ENCODE results near the gene C3orf20.

The C3orf20 gene

DNA sequence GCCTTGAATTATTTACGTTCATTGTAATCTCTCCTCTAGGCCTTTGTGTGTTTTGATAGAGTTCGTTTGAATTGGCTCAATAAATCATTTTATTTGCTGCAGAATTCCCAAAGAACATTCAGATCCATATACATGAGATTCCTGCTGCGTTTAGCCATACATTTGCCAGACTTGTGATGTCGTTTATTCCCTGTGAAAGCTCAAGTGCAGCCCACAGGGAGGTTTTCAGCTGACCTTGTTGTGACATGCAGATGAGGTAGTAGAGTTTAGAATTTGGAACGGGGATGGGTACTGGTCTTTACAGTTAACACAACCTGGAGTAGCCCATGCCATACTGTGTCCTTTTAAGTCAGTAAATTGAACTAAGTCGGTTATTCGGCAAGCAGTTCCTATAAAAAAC is at the start of gene C3orf20:
TSS of gene C3orf20 (plus strand) at position 301 of the 400 bp plus-strand sequence. CDS start 7,573 bp downstream, outside the sequence.
- DNase-seq, result no peak

DNA sequence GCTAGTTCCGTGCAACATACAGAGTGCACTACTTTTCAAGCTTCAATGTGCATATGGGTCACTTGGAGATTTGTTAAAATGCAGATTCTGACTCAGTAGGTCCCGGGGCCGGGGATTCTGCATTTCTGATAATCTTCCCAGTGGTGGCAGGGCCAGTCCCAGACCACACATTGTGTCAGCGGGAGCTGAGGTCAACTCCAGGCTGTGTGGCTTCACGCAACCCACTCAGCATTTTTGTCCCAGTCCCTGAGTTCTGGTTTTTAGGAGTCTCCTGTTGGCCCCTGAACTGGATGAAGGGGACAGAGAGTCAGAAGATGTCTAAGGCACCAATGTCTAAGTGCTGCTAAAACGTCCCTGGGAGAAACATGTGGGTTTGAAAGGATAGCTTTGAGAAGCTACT is 49.5 kb upstream of the C3orf20 start:
- no peak for DNase-seq

DNA sequence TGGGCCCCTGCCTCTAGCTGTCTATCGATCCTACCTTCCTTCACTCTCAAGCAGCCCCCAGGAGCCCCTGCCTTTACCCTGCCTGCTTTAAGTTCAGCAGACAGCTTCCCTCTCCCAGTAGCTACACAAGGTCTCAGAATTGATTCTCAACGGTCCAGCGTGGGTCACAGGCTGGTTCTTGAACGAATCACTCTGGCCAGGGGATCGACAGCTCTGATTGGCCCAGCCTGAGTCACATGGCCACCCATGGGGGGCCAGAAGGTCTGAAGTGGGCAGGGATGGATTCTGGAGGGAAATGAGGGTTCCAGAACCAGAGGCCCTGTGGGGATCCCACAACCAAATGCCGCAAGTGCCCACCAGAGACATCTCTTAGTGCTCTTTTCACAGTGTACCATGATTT is 47.1 kb upstream of the C3orf20 start:
- no peak for DNase-seq

DNA sequence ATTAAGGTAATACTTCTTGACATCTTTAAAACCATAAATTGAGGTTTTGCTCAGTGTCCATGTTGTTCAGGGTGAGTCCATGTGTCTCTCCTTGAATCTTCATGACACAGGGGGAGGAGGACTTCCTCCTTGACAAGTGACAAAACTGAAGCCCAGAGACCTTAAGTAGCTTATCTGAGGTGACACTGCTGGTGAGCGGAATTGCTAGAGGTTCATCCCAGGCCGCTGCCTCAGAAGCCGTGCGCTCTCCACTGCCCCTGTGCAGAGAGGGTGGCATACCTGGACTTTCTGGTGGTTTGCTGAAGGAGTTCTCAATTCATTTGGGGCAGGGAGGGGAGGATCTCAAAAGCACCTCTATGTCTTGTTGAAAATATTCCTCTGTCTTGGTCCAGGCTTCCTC is 46.5 kb upstream of the C3orf20 start:
- DNase-seq, result no peak

DNA sequence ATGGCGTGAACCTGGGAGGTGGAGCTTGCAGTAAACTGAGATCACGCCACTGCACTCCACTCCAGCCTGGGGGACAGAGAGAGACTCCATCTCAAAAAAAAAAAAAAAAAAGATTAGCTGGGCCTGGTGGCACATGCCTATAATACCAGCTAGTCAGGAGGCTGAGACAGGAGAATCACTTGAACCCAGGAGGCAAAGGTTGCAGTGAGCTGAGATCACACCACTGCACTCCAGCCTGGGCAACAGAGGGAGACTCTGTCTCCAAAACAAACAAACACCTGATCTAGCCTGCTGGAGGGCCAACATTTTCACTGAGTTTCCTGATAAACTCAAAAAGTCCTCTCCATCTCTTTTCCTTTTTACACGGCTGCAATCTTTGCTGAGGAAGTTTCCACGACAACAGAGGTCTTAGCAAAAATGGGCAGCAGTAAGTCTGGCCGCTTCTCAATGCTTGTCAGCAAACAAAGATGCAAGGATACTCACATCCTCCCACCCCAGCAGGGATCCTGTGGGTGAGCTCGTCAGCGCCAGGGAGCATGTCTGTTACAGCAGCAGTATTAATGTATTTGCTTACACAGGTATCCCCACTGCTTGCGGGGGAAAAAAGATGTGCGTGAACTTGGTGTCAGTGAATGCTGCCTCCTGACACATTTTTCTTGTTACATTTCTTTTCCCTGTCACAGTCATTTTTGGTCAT is 44.4 kb upstream of the C3orf20 start:
- DNase-seq, result no peak

DNA sequence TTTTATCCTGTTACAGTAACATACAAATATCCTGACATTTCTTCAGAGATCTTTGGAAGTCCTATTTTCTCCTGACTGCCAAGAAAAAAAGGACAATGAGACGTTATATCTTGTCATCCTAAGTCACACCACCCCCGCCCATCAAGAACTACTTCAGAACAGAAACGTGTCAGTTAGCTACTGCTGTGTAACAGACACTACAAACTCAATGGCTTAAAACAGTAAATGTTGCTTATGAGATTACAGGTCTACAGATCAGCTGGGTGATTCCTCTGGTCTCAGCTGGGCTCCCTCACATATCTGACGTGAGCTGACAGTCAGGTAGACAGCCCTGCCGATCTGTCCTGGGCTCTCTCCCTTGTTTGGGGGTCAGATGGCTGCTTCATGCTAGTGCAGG is 43.8 kb upstream of the C3orf20 start:
- no peak for DNase-seq

DNA sequence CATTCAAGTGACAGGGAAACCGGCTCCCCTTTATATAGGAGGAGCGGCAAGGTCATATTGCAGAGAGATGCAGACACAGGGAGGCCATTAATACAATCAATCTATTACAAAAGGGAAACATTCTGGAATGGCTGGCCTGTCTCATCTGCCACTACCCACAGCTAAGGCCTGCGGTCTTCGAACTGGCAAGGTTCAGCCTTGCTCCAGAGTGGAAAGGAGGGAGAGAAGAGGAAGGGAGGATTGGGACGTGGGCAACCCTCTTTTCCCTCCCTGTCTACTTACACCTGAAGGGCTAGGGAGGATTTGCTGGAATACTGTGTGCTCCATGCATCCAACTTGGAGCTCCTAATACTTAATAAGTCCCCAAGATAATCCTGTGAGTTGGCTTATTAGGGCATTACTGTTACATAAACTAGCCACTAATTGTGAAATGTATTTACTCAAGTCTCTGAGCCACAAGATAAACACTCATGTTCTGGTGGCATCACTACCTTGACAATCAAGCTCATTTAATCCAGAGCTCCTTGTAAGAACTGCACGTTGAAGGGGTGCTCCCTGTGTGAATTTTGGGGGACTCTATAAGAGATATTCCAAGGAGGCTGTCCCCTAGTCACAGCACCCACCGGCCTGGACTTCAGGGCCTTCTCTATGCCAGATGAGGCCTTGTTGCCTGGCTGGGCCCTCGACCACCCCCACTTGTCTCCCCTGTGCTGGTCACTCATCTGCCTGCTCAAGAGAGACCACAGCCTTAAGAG is 43.1 kb upstream of the C3orf20 start:
- no peak for DNase-seq

DNA sequence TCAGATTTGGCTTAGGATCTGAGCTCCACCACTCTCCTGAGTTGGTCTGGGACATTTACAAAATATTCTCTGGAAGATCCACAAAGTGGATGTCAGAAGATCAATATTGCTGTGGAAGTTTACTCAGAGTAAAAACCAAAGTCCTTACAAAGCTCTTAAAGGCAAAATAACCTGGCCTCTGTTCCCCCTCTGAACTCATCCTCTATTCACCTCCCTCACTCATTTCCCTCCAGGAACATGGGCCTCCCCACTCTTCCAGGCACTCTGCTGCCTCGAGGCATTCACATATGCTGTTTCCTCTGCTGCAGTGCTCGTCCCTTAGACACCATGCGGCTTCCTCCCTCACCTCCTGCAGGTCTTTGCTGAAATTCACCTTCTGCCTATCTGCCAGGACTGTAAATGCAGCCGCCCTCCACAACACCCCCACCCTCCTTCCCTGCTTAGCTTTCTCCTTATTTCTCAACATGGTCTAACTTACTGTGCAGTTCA is 42.5 kb upstream of the C3orf20 start:
- no peak for DNase-seq

DNA sequence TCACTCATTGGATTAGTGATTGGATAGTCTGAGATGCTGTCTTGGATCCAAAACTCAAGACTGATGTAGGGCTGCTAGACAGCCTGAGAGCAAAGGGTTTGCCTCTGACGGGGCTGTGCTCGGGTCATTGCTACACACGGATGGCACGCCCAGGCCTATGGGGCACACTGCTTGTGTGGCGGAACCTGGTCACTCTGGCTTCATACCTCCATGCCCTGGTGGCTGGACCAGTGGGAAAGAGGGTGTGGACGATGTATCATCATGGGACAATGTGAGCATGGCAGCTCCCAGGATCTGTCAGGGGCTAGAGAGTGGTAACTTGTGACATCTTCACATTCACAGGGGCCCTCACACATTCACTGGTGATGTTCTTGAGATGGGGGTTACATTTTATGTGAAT is 41.5 kb upstream of the C3orf20 start:
- no peak for DNase-seq

DNA sequence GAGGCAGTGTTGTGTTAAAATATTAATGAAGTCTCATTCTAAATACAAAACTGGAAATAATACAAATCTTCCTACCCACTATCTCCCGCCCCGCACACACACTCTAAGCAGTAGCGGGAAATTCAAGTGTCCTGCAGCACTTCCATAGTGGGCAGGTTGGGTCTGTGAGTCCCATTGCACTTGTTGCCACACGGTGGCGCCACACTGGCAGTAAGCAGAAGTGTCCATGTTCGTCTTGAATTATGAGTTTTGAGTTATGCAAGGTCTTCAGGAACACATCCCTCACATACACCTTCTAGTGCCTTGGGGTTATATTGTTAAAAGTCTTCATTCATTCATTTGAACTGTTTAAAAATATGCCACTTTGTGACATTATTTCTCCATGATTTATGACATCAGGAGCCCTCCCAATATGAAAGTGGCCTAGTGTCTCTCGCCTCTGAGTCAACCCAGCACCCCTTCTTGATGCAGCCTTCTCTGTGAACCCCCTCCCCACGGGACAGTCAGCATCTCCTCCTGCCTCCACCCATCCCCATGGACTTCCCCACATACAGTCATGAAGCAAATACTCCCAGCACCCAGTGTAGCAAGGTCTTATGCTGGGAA is 41.0 kb upstream of the C3orf20 start:
- no peak for DNase-seq

DNA sequence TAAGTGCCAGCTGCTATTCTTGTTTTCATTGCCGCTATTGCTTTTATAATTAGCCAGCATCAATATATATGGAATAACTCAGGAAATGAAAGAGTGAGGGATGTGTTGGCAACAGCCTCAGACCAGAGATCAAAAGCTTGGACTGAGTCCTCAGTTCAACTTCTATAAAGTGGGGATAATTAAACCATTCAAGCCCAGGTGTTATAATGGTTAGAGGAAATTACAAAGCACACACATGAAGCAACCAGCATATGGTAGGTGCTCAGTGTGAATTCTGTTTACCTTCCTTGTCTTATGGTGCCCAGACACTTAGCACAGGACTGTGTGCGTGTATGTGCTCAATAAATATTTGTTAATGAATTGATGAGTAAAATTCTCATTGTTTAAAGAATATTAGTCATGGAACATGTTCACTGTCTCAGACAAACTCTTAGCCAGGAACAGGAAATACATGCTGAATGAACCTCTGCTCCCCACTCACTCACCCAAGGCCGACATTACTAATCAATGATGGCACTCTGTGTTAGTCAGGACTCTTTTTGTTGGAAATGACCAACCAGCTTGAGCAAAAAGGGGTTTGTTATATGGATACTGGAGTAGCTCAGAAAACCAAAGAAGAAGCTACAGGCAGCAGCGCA is 40.1 kb upstream of the C3orf20 start:
- no peak for DNase-seq

DNA sequence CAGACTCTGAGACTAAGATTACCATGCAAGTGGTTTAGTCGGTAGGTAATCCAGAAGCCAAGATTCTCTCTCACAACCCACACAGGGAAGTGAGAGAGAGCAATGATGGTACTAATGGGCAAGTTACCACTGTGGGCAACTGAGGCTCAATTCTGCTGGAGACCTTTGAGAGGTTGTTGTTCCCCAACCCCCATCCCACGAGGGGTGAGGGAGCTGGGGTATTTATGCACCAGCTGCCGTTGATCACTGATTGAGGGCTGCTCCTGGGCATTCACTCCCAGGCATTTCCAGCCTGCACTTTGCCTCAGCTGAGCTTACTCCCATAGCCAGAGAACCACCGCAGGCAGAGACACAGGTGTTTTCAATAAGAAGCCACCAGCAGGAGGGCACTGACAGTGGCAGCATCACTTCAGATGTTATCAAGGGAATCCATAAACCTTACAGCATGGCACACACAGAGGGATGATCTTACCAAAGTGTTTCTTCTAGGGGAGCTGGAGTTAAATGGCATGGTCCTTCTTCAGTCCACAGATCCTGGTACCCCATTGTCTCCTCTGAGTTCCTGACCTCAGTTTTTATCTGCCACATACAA is 38.3 kb upstream of the C3orf20 start:
- DNase-seq, result no peak

DNA sequence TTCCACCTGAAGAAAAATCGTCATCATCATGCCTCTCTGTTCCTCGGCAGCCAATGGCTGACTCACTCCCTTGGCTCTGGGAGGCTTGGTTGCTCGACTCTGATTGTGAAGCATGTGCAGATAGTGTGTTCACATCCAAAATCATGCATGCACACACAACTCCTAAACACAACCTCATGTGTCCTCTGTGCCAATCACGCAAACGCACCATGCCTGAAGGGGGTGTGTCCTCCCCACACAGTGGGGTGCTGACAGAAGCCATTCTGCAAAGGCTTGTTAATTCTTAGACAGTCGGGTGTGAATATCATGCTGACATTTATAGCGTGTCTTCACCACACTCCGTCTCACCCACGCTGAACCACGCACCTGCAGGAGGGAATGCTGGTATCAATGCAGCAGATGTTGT is 34.8 kb upstream of the C3orf20 start:
- no peak for DNase-seq

DNA sequence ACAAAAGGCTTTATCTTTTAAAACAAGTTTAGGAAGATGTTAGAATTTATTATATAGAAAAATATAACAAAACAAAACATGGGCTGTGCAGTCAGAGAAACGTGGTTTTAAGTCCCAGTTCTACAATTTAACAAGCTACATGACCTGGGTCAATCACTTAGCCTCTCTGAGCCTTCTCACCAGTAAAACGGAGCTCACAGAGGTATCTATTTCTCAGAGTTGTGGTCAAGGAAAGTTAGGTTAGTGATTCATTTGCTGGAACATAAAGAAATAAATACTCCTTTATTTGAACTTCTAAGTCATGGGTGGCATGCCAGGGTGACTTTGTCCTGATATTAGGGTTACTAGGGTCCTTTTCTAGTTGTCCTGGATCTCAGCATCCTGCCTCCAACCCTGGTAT is 34.2 kb upstream of the C3orf20 start:
- no peak for DNase-seq

DNA sequence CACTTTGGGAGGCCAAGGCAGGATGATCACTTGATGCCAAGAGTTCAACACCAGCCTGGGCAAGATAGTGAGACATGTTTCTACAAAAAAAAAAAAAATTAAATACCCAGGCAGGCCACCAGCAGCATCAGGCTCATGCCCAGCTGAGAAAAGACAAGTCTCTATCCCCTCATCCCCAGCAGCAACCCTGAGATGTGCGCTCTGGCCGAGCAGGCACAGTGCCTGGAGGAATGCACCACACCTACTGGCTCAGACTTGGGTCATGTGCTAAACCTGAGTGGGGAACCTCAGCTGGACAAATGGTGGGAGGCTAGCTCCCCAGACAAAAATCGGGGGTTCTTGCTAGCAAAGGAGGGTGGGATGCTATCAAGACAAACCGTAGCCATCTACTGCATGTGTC is 33.6 kb upstream of the C3orf20 start:
- no peak for DNase-seq

DNA sequence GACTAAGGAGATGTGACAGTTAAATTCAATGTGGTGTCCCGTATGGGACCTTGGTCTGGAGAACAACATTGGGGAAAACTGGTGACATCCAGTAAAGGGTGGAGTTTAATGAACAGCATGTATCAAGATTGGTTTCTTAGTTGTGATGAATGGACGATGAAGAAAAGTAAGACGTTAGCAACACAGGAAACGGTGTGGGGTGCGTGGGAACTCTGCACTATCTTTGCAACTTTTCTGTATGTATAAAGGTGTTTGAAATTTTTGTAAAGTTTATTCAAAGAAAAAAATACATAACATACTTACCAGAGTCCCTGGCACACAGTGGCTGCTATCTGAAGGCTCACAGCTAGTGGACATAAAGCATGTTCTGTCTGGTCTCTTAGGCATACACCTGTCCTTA is 29.5 kb upstream of the C3orf20 start:
- no peak for DNase-seq

DNA sequence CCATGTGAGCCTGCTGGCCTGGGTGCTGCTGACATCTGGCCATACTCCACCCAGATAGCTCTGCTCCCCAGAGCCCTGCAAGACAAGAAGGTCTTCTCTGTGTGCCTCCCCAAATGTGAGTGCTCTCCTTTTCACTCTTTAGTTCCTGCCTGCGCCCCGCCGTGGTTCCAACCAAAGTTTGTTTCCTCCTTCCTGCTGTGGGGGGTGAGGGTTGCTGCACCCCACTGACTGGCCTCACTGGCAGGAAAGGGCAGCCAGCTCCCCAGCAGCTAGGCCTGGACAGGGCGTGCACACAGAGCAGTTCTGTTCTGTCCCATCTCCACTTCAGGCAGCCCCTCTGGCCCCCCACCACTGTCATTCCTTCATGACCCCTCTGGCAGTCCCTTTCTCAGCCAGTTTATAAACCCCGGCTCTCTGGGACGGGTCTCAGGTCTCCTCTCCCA is 28.8 kb upstream of the C3orf20 start:
- no peak for DNase-seq

DNA sequence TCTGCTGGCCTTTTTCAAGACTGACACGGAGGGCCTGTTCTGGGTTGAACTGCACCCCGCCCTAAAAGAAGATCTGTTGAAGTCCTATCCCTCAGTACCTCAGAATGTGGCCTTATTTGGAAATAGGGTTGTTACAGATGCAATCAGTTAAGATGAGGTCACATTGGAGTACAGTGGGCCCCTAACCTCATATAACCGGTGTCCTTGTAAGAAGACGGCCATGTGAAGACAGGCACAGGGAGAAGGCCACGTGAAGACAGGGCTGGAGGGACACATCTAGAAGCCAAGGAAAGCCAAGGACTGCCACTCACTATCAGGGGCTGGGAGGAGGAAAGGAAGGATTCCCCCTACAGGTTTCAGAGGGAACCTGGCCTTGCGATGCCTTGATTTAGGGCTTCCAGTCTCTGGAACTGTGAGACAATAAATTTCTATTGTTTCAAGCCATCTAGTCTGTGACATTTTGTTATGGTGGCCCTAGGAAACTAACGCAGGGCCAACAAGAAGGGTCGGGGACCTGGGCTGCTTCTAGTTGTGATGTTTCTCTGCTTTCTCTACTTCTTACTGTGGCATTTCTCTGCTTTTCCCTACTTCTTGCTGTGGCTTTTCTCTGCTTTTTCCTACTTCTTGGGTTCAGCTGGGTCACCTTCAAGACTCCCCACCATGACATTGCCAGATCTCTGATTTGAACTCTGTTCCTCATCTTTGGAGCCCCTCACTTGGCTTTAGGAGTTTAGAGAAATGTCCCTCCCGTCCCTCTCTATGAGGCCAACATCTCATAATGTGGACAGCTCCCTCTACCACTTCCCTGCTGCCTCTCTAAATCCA is 28.1 kb upstream of the C3orf20 start:
- no peak for DNase-seq

DNA sequence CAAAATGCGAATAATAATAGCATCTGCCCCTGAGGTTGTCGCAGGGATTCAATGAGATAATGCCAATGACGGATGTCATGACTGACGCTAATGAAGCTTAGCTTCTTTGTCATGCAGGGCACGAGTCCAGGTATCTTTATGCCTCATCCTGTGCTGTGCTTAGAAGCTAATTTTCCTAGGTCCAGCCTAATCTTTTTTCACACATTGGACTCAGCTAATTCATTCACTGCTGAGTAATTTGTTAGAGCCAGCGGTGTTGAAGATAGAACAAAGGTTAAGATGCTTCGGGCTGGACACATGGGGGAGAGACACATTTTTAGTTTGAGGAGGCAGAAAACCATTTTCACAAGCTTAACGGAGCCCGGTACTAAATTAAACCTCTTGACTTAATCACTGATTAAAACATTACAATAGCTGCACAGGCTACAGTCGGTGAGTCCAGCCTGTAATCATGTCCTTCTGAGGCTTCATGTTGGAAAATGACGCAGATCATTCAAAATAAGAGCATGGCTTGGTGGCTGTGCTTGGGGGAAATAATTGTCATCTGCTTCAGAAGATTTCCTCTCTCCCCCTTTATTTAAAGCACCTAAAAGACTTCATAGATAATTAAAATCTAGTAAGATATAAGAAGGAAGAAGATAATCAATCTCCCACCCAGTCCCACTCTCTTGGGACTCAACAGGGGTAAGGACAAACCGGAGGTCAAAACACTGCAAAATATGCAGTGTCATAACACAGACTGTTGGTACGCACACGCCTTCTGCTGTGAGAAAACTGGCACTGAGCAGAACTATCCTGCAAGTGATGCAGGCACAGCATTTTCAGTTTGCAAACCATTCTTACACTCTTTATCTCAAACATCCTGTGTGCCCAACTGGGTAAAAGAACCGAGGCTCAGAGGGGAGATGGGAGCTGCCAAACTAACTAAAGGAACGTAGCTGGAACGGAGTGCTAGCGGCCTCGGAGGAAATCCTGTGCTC is 26.7 kb upstream of the C3orf20 start:
- DNase-seq, result no peak

DNA sequence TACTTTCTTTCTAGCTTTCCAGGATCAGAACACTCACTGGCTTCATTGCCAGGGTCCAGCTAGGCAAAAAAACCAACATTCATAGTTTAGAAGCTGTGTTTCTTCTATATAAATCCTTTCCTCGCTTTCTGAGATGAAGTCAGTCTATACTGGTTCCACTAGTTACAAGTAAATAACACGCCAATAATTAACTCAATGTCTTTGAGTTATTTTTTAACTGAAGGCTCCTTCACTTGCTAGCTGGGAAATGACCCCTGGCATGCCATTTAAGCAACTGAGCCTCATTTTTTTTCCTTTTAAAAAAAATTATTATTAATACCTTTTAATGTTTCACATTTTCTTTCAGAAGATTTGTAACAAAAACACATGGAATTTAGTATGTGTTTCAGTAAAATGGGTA is 25.5 kb upstream of the C3orf20 start:
- no peak for DNase-seq

DNA sequence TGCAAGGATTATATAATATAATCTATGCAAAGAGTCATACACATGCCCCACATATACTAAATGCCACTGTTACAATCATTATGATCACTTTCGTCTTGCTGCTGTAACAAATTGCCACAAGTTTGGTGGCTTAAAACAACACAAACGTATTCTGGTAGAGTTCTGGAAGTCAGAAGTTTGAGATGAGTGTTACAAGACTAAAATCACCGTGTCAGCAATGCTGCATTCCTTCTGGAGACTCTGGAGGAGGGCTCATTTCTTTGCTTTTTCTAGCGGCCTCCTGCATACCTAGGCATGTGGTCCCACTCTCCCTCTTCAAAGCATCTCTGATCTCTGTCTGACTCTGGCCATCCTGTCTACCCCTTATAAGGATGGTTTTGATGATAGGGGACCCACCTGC is 24.7 kb upstream of the C3orf20 start:
- no peak for DNase-seq

Data from NK-92 treated with Interleukin-12 subunit alpha and Interleukin-12 subunit beta, amount 100 ng/mL, for 24 hours (cell line).